Prostate gland (tissue), 2 donors: ENCODE results near the gene MGLL.

Source experiments
- CTCF ChIP-seq, 4 experiments: fragments of 200-600 bp in 2 of 4; fragments of 450-650 bp in 2 of 4; sonication (generic) in 2 of 4; IDR thresholded peaks; 1 replicate in 3 of 4; 2 replicates in 1 of 4; pipeline ENCODE4 v1.5.1; 2016 to 2019; ENCODE audit warnings: antibody characterized with exemption in 4 of 4, mild to moderate bottlenecking in 2 of 4, moderate library complexity in 2 of 4
- POLR2AphosphoS5 ChIP-seq: sonication (generic); formaldehyde crosslinking; IDR thresholded peaks from one replicate; pipeline ENCODE4 v1.6.1; 2017; ENCODE audit warnings: antibody characterized with exemption

- no peak for TF ChIP-seq CTCF (IDR thresholded peaks at IDR 0.05)
- TF ChIP-seq POLR2AphosphoS5 = no peak
These were observed 115.4 kb downstream of the MGLL start for GRCh38 chr3:127706785-127707351.
